Activated T-cell treated with anti-CD3 and anti-CD28 coated beads, Interleukin-2, amount 50 U/mL, for 1 hour (primary cell): Measurements from ENCODE around the gene DNAH1.

Experiments used
- DNase-seq: peaks from one replicate; pipeline ENCODE4 v3.0.0-alpha.2; 2020

The DNAH1 gene

DNA sequence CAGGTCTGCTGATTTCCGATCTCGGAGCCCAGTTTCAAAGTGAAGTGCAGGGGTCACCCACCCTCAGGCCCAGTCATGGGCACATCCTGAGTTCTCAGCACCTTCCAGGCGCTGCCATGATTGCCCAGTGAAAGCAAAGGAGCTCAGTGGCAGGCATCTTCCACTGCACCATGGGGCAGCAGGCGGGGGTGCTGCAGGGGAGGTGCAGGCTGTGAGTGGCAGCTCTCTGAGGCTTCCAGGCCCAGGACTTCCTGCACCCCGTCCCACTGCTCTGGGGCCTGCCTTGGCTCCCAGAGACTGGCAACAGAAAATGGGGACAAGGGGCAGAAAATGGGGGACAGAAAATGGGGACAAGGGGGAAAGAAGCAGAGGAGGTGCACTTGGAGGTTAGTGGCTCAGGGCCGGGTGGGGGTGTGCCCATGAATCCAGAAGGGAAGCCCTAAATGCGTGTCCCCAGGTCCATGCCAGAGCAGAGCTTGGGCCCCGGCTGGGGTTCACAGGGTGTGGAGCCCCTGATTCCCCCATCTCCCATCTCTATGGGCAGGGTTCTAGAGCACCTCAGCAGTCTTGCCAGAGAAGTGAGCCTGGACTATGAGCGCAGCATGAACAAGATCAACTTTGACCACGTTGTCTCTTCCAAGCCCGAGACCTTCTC lies 28.0 kb downstream of the DNAH1 start:
- no peak for DNase-seq

DNA sequence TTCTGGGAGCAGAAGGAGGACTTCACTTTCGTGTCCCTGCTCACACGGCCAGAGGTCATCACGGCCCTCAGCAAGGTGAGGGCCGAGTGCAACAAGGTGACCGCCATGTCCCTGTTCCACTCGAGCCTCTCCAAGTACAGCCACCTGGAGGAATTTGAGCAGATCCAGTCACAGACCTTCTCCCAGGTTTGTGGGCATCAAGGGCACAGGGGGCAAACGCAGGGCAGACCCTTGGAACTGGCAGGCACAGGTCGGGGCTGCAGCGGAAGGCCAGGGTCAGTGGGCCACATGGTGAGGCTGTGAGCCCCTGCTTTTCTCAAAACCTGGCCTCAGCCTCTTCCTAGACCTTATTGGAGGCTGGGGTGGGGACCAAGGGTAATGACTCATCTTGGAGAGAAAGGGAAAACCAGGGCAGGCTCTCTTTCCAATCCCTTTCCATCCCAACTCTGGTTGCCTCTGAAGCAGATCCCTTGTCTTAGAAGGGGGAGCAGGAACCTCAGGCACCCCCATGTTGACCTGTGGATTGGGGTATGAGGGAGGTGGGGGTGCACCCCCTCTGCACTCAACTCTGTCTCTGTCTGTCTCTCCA lies 29.5 kb downstream of the DNAH1 start:
- no peak for DNase-seq

DNA sequence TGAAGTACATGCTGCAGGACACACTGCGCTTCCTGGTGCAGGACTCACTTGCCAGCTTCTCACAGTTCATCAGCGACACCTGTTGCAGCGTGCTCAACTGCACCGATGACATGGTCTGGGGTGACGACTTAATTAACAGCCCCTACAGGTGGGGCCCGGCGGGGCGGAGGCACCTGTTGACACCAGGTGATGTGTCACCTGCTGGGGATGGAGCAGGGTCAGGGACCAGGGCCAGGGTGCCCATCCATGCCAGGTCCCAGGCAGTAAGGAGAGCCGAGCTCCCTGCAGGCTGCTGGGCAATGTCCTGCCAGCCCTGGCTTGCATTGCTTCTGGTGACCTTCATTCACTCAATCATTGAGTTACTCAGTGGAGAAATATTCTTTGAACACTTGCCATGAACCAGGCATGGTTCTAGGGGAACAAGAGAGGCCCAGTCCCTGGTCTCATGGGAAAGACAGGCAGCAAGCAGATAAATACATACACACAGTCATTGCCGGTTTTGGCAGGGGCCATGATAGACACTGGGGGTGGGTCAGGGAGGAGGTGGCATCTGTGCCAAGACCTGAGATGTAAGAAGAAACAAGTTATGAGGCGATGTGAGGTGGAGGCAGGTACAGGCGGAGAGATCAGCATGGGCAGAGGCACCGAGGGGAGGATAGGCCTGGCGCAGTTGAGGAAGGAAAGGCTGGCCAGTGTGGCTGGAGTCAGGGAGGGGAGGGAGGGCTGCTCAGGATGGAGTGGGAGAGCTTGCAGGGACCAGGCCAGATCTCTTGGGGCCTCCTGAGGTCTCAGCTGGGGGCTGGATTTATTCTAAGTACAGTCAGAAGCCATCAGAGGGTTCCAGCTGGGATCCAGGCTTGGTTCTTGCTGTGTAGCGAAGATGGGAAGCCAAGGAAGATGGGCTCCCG lies 30.8 kb downstream of the DNAH1 start:
- no peak for DNase-seq

- no peak for DNase-seq
Measured at GRCh38 chr3:52347716-52348635, 31.9 kb downstream of the DNAH1 start.

GRCh38 chr3:52349131-52349530 lies 33.0 kb downstream of the DNAH1 start:
- no peak for DNase-seq

DNA sequence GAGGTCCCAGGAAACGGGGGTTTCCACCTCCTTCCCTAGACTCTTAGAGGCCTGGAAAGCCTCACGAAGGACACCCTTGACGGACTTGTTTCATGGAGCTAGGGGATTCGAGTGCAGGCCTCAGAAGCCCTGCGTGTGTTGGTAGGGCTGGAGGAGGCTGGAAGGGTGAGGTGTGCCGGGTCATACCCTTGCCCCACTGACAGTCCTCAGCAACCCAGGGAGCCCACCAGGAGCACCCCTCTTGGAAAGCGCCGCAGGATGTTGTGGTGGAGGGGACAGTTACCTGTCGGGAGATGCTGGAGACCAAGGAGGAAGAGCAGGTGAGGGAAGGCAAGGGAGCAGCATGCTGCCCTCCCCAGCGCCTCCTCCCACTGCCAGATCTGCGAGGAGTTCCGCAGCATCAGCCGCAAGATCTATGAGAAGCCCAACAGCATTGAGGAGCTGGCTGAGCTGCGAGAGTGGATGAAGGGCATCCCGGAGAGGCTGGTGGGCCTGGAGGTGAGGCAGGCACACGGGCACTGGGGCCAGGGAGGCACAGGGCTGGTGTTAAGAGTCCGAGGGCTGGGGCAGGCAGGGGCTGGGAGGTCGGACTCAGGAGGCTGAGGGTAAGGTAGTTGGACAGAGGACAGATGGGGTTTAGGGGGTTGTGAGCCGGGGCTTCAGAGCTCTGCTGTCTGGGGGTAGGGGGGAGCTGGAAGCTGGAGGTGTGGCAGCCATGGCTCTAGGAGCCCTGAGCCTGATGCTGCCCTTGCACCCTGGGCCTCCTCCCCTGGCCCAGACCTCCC lies 33.7 kb downstream of the DNAH1 start:
- DNase-seq = no peak

DNA sequence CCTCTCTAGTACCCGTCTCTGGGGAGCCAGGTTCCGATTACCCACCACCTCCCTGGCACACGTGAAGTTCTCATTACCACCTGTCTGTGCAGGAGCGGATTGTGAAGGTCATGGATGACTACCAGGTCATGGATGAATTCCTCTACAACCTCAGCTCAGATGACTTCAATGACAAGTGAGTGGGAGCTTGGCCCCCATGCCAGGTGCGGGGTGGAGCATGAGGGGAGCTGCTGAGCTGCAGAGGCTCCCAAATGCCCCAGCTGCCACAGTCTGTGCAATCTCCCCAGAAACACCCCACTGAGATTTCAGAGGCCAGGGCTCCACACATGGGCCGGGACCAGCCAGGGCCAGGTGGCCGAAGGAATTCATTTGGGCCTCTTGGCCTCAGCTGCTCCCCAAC lies 34.3 kb downstream of the DNAH1 start:
- DNase-seq = no peak

GRCh38 chr3:52350981-52351761 lies 35.1 kb downstream of the DNAH1 start:
- DNase-seq = no peak

DNA sequence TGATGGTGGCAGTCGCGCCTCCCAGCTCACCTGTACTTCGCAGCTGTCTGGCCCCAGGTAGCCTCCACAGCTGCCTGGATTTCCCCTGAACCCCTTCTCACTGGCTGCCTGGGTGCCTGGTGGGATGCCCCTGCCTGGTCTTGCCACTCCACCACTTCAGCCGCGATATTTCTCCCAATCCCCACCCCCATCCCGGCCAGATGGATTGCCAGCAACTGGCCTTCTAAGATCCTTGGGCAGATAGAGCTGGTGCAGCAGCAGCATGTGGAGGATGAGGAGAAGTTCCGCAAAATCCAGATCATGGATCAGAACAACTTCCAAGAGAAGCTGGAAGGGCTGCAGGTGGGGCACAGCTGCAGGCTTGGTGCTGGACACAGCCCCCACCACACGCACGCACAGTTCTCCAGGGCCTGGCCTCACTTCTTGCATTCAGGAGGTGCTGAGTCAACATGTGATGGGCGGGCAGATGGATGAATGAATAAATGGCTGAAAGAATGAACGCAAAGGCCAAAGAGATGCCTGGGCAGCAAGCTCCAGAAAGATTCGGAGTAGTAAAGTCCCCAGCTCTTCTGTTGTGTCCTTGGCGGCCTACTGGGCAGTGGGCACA lies 35.7 kb downstream of the DNAH1 start:
- DNase-seq = no peak

- DNase-seq = no peak
Measured at GRCh38 chr3:52352566-52352965, 36.4 kb downstream of the DNAH1 start.

DNA sequence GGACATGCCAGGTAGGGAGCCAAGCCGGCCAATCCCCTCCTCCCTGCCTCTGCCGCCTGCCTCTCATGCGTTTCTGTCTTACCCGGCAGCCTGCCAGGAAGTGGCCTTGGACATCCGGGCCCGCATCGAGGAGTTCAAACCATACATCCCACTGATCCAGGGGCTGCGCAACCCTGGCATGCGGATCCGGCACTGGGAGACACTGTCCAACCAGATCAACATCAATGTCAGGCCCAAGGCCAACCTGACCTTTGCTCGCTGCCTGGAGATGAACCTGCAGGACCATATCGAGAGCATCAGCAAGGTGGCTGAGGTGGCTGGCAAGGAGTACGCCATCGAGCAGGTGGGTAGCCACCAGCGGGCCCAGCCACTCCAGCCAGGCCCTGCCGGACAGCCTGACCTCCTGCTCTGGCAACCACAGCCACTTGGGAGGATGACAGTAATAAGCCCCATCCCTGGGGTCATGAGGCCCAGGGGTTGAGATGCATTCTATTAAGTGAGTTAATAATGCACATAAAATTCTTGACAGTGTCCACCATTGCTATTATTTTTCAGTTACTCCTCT lies 37.3 kb downstream of the DNAH1 start:
- no peak for DNase-seq

- DNase-seq = no peak
Measured at GRCh38 chr3:52354676-52355075, 38.6 kb downstream of the DNAH1 start.

DNA sequence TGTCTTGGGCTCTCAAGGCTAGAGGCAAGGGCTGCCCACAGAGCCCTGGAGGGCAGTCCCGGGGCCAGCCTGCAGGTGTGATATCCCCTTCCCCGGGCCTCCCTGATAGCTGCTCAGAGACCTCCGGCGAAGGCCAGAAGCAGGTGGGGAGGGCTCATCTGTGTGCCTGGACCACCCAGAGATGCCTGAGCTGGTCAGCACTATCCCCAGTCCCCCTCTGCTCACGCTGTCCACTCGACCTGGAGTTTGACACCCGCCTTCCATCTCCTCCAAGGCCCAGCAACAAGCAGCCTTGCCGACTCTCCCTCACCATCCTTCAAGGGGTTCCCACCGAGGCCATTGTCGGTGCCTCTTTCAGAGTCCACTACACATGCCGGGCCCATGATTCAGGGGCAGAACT lies 39.4 kb downstream of the DNAH1 start:
- no peak for DNase-seq

GRCh38 chr3:52356126-52356525 lies 40.0 kb downstream of the DNAH1 start:
- no peak for DNase-seq

DNA sequence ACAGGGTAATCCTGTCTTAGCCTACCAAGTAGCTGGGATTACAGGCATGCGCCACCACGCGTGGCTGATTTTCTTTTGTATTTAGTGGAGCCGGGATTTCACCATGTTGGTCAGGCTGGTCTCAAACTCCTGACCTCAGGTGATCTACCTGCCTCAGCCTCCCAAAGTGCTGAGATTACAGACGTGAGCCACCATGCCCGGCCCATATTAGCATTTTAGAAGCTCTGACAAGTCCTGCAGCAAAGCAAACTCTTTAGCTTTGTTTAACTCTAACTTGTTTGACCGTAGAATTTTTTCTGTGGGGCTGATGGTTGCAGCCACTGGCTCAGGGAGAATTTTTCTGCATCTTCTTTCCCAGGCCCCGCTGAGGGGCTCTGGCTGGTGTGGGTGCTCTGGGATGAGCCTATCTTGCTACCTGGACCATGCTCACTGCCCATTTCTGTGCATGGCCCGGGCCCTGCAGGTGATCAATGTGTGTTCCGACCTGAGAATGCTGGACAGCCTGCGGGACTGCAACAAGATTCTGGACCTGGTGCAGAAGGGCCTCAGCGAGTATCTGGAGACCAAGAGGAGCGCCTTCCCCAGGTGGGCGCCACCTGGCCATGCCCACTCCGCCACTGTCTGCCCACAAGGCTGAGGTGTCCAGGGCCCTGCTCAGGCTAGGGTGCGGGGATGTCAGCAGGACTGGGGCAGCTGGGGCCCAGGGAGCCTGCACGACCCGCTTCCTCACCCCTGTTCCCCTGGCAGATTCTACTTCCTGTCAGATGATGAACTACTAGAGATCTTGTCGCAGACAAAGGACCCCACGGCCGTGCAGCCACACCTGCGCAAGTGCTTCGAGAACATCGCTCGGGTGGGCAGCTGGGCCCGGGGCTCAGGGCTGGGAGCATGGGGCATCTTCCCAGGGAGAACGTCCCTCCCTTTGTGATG lies 41.3 kb downstream of the DNAH1 start:
- DNase-seq = no peak

GRCh38 chr3:52358362-52358940 lies 42.3 kb downstream of the DNAH1 start:
- DNase-seq = no peak

- no peak for DNase-seq
Measured at GRCh38 chr3:52359116-52359855, 43.2 kb downstream of the DNAH1 start.

GRCh38 chr3:52361011-52361410 lies 44.9 kb downstream of the DNAH1 start:
- DNase-seq = no peak
